Tibial nerve (tissue), 4 donors: Measurements from ENCODE around the gene RPS27.

Source experiments
- CTCF ChIP-seq, 5 experiments: fragments of 200-600 bp in 3 of 5; fragments of 450-650 bp in 2 of 5; sonication (generic) in 3 of 5; IDR thresholded peaks; one replicate each; pipeline ENCODE4 v1.5.1; 2016 to 2019; ENCODE audit warnings: antibody characterized with exemption in 5 of 5, mild to moderate bottlenecking in 3 of 5, moderate library complexity in 2 of 5
- EP300 ChIP-seq, 2 donors: sonication (generic); formaldehyde crosslinking; IDR thresholded peaks; one replicate each; pipeline ENCODE4 v1.6.1; 2017; ENCODE audit warnings: antibody characterized with exemption in 2 of 2, mild to moderate bottlenecking in 1 of 2
- POLR2A ChIP-seq, 2 donors: fragments of 450-650 bp; IDR thresholded peaks; one replicate each; pipeline ENCODE4 v1.6.1; 2017; ENCODE audit warnings: antibody characterized with exemption in 2 of 2, mild to moderate bottlenecking in 2 of 2, moderate library complexity in 2 of 2

- TF ChIP-seq POLR2A (IDR thresholded peaks at IDR 0.05) (no peak), CTCF (IDR thresholded peaks at IDR 0.05) (no peak), EP300 (IDR thresholded peaks at IDR 0.05) (no peak)
Observed at GRCh38 chr1:153959454-153959853, 31.1 kb upstream of the RPS27 start.
